HS-27A (cell line): Measurements from ENCODE around the gene CASP2.

Source experiments
- DNase-seq: peaks from one replicate; pipeline ENCODE4 v3.0.0-alpha.2; 2012; ENCODE audit warnings: low read depth, missing footprints

The CASP2 gene

DNA sequence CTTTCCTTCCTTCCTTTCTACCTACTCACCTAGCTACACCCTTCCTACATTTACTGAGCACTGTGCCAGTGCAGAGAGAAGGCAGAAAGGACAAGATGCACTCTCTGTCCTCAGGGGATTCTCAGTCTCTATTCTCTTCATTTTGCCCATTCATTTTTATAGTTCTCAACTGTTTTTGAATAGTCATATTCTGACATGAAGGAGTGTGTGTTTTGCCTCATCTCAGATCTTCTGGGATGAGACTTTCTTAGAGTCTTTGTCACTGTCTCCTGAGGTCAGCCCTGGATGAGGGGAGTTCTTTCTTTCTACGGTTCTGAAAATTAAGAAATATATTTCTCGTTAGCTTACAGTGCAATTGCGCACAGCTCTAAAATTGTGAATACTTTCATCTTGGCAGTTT lies 49.1 kb downstream of the CASP2 start:
- DNase-seq: no peak

DNA sequence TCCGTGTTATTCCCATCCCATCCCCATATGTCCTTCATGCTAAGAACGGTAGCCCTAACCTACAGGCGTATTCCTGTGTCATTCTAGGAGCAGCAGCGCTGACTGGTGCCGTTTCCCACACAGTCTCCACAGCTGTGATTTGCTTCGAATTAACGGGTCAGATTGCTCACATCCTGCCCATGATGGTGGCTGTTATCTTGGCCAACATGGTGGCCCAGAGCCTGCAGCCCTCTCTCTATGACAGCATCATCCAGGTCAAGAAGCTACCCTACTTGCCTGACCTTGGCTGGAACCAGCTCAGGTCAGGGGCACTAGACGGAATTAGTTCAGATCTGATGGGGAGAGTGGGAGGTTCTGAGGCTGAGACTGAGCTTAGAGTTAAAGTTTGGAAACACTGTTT lies 53.7 kb downstream of the CASP2 start:
- no peak for DNase-seq

DNA sequence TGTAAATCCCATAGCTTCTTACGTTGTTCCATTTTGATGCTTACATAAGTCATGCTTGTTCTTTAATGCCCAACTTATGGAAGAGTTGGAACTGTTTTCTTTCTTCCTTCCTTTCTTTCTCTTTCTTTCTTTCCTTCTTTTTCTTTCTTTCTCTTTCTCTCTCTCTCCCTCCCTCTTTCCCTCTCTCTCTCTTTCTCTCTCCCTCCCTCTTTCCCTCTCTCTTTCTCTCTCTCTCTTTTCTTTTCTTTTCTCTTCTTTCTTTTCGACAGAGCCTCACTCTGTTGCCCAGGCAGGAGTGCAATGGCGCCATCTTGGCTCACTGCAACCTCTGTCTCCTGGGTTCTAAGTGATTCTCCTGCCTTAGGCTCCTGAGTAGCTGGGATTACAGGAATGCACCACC lies 55.4 kb downstream of the CASP2 start:
- DNase-seq: no peak

DNA sequence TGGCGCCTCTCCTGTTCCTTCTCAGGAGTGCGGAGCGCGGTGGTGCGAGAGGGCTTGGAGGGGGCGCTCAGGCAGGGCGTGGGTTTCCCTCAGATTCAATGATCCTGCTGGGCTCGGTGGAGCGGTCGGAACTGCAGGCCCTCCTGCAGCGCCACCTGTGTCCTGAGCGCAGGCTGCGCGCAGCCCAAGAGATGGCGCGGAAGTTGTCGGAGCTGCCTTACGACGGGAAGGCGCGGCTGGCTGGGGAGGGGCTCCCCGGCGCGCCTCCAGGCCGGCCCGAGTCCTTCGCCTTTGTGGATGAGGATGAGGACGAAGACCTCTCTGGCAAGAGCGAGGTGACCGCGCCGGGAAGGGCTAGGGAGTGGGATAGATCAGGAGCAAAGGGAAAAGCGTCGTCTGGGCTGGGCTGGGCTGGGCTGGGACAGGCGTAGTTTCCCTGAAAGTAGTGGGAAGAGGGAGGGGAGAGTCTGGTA lies 57.3 kb downstream of the CASP2 start:
- DNase-seq: no peak

- no peak for DNase-seq
Measured at GRCh38 chr7:143346018-143346417, 57.9 kb downstream of the CASP2 start.

DNA sequence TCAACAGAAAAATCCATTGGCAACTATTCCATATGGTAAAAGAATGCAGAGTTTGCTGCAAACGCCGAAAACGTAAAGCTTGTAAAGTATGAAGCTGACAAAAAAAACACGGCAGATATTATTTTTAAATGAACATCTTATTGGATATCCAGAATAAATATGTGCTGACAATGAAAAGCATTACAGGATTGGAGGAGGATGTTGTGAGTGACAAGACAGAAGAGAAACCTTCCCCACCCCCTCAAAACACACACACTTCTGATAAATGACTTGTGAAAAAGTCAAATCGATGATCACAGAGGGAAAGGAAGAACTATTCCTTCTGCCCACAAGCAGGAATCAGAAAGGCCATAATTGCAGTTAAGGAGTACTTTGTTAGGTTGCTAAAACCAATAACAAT lies 59.8 kb downstream of the CASP2 start:
- no peak for DNase-seq

GRCh38 chr7:143351060-143351459 lies 62.9 kb downstream of the CASP2 start:
- DNase-seq: no peak

DNA sequence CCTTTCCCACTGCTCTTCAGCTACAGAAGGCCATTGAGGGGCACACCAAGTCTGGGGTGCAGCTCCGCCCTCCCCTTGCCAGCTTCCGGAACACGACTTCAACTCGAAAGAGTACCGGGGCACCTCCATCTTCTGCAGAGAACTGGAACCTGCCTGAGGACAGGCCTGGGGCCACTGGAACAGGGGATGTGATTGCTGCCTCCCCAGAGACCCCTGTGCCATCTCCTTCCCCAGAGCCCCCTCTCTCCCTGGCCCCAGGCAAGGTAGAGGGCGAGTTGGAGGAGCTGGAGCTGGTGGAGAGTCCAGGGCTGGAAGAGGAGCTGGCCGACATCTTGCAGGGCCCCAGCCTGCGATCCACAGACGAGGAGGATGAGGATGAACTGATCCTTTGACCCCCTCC lies 63.4 kb downstream of the CASP2 start:
- DNase-seq: no peak

- DNase-seq: no peak
Measured at GRCh38 chr7:143352531-143353002, 64.4 kb downstream of the CASP2 start.

DNA sequence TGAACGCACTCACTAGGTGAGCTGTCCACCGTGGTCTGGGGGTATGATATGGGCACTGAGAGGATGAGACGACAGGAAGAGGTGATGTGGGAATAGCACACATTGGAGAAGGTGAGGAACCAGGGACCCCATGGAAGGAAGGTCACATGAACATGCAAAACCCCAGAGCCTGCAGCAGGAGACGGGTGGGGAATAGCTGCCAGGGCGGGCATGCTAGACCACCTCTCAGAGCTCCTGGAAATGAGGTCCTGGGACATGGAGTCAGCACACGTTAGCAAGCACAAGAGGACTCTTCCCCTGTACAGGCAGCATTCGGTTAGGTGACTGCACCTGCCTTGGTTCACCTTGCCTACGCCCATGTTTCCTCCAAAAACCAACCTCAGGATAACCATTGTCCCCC lies 66.2 kb downstream of the CASP2 start:
- no peak for DNase-seq

DNA sequence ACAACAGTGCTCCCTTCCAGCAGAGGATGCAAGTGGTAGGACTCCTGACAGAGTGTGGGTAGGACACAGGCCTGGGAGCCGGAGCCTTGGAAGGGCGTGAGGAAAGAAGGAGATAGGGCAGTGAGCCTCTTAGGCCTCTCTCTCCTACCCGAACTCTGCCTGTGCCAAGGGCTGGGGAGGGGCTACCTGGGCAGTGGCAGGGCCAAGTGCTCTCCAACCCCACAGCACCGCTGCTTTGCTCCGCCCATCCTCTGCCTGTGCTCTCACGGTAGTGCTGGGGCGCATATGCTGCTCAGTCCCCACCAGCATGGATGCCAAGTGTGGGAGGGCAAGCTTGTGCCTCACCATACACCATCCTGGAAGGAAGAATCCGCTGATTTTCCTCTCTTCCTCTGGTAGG lies 66.8 kb downstream of the CASP2 start:
- DNase-seq: no peak

DNA sequence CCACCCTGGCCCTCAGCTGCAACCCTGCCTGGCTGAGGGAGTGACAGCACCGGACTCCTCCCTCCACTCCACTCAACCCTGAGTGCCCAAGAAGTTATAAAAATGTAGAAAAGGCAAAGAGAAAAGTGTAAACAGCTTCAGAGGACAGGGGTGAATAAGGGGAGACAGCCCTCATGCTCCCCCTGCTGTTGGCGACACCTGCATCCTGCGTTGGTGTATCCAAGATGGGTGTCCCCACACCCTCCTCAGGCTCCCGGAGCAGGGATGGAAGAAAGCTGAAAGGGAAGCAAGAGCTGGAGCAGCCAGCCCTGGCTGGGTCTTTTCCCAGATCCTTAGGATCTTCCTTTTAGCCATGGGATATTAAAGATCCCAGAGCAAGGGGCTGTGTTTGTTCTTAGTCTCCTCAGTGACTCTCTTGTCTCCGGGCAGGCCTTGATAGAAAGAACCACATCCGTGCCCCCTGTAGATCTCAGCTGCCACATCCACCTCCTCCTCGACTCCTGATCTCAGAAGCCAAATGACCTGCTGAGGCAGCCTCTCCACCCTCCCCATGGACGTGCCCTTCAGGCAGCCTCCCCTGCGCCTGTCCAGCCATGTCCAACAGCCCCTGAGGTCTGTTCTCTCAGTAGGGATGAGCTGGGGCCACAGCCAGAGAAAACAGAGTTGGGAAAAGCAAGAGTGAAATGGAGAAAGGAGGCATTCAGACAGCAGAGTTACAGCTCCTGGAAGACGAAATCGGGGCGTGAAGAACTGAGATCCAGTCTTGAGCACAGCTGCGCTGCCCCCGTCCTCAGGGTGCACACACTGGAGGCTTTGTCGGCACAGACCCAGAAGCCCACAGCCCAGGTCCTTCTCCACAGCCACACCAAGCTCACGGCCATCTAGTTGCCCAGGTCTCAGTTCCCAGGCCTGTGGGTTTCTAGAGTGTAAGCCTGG lies 67.6 kb downstream of the CASP2 start:
- no peak for DNase-seq

GRCh38 chr7:143356414-143357050 lies 68.4 kb downstream of the CASP2 start:
- no peak for DNase-seq
